ENCODE data around the gene UBE2F.
"Not testable (repeated sequence)": the region's sequence is repeated elsewhere in the genome, so short reads cannot be mapped to it uniquely, and the experiment has no call there.

The UBE2F gene

GRCh38 chr2:237979331-237979730 lies 12.5 kb downstream of the UBE2F start:
- no peak for DNase-seq (ENCODE audit: low read depth)

GRCh38 chr2:237980087-237980486 lies 13.3 kb downstream of the UBE2F start:
- DNase-seq (ENCODE audit: low read depth): no peak

- DNase-seq (ENCODE audit: low read depth): no peak
Observed at GRCh38 chr2:237980751-237981150, 13.9 kb downstream of the UBE2F start.

GRCh38 chr2:237981621-237982020 lies 14.8 kb downstream of the UBE2F start:
- not testable (repeated sequence) for DNase-seq (ENCODE audit: low read depth)

GRCh38 chr2:237982039-237982725 lies 15.4 kb downstream of the UBE2F start:
- no peak for DNase-seq (ENCODE audit: low read depth)

GRCh38 chr2:237983922-237984321 lies 17.1 kb downstream of the UBE2F start:
- no peak for DNase-seq (ENCODE audit: low read depth)

GRCh38 chr2:237987268-237987667 lies 20.5 kb downstream of the UBE2F start:
- no peak for DNase-seq (ENCODE audit: low read depth)

- DNase-seq (ENCODE audit: low read depth): no peak
Observed at GRCh38 chr2:237993701-237994100, 26.9 kb downstream of the UBE2F start.

- no peak for DNase-seq (ENCODE audit: low read depth)
Observed at GRCh38 chr2:237995036-237995435, 28.2 kb downstream of the UBE2F start.

GRCh38 chr2:237996021-237996593 lies 29.3 kb downstream of the UBE2F start:
- DNase-seq (ENCODE audit: low read depth): no peak

- DNase-seq (ENCODE audit: low read depth): no peak
Observed at GRCh38 chr2:237997521-237997920, 30.7 kb downstream of the UBE2F start.

- no peak for DNase-seq (ENCODE audit: low read depth)
Observed at GRCh38 chr2:237998530-237998929, 31.7 kb downstream of the UBE2F start.

GRCh38 chr2:238003234-238004031 lies 36.6 kb downstream of the UBE2F start:
- no peak for DNase-seq (ENCODE audit: low read depth)

GRCh38 chr2:238004077-238004830 lies 37.4 kb downstream of the UBE2F start:
- no peak for DNase-seq (ENCODE audit: low read depth)

- DNase-seq (ENCODE audit: low read depth): no peak
Observed at GRCh38 chr2:238005528-238005927, 38.7 kb downstream of the UBE2F start.

GRCh38 chr2:238006510-238006909 lies 39.7 kb downstream of the UBE2F start:
- DNase-seq (ENCODE audit: low read depth): no peak

- no peak for DNase-seq (ENCODE audit: low read depth)
Observed at GRCh38 chr2:238007924-238008323, 41.1 kb downstream of the UBE2F start.

- DNase-seq (ENCODE audit: low read depth): no peak
Observed at GRCh38 chr2:238009563-238009962, 42.7 kb downstream of the UBE2F start.

- no peak for DNase-seq (ENCODE audit: low read depth)
Observed at GRCh38 chr2:238010572-238010971, 43.8 kb downstream of the UBE2F start.

- DNase-seq (ENCODE audit: low read depth): no peak
Observed at GRCh38 chr2:238013806-238014205, 47.0 kb downstream of the UBE2F start.

GRCh38 chr2:238015705-238016104 lies 48.9 kb downstream of the UBE2F start:
- no peak for DNase-seq (ENCODE audit: low read depth)

- DNase-seq (ENCODE audit: low read depth): no peak
Observed at GRCh38 chr2:238016526-238016925, 49.7 kb downstream of the UBE2F start.

Data from activated T-helper 1 cell treated with Interleukin-2 at 50 U/mL for 16 hours (primary cell).